HepG2 (cell line): ENCODE results near the gene MBOAT7. TPM values are rescaled to one million over a fixed set of nuclear protein-coding genes. Genes with fewer than 3 reads are reported as not detected.

ENCODE experiments used
- EP300 ChIP-seq, 3 experiments: sonication (generic) in 1 of 3; formaldehyde crosslinking in 1 of 3; IDR thresholded peaks; 2 replicates each; pipeline versions ENCODE4 v1.5.1 to v1.6.1; 2011 to 2020; ENCODE audit warnings: low read depth in 2 of 3, low read length in 2 of 3, borderline replicate concordance in 1 of 3, improper control_type of control experiment in 1 of 3, mild to moderate bottlenecking in 1 of 3, missing genetic modification reagents in 1 of 3, moderate library complexity in 1 of 3
- MIXL1 ChIP-seq: IDR thresholded peaks from 2 replicates; pipeline ENCODE4 v1.6.1; 2016
- MXD3 ChIP-seq: IDR thresholded peaks from 2 replicates; pipeline ENCODE4 v1.6.1; 2016; ENCODE audit warnings: mild to moderate bottlenecking, missing biosample characterization, missing genetic modification reagents
- TEAD2 ChIP-seq: sonication (generic); formaldehyde crosslinking; IDR thresholded peaks from 2 replicates; pipeline ENCODE4 v1.9.0; 2021; ENCODE audit warnings: missing genetic modification reagents
- THAP9 ChIP-seq: sonication (generic); formaldehyde crosslinking; IDR thresholded peaks from 2 replicates; pipeline ENCODE4; 2020; ENCODE audit warnings: missing genetic modification reagents, mild to moderate bottlenecking, borderline replicate concordance
- ZNF260 ChIP-seq: sonication (generic); formaldehyde crosslinking; IDR thresholded peaks from 2 replicates; pipeline ENCODE4 v1.4.0; 2020; ENCODE audit warnings: missing genetic modification reagents, low read depth, mild to moderate bottlenecking, borderline replicate concordance
- ZNF431 ChIP-seq: sonication (generic); formaldehyde crosslinking; IDR thresholded peaks from 2 replicates; pipeline ENCODE4 v1.9.0; 2022; ENCODE audit warnings: missing genetic modification reagents, low read depth, mild to moderate bottlenecking, borderline replicate concordance
- ZNF556 ChIP-seq: sonication (generic); formaldehyde crosslinking; IDR thresholded peaks from 2 replicates; pipeline ENCODE4 v1.4.0; 2020; ENCODE audit warnings: mild to moderate bottlenecking, missing genetic modification reagents, borderline replicate concordance
- polyA plus RNA-seq, 8 experiments: library from polyadenylated mRNA; depleted of rRNA in 3 of 8; stranded (reverse) in 7 of 8; unstranded in 1 of 8; fragments of >200 nt; fragmentation: Illumina TruSeq in 4 of 8; extraction: Trizol in 4 of 8; gene quantifications; 2 replicates each; pipeline versions ENCODE4 v1.2.1 to v1.2.3, GENCODE V29; 2011 to 2016; ENCODE audit warnings: low read depth in 4 of 8, missing spikeins in 1 of 8, mixed read lengths in 1 of 8; ENCODE audit not compliant: insufficient read depth in 1 of 8
- total RNA-seq, 5 experiments: library from RNA; depleted of rRNA; stranded (reverse); fragments of >200 nt; fragmentation: Illumina TruSeq; extraction: Trizol; gene quantifications; 2 replicates each; pipeline ENCODE4 v1.2.3, GENCODE V29; 2016; ENCODE audit warnings: low read depth in 1 of 5
- TF ChIP-seq, protein P1 (sequence below), 2 experiments: fragments of 450-650 bp in 1 of 2; sonication (generic) in 1 of 2; formaldehyde crosslinking in 1 of 2; IDR thresholded peaks; 2 replicates each; pipeline versions ENCODE4 v1.6.1 to v1.8.0; 2016 to 2022; ENCODE audit warnings: antibody characterized with exemption in 1 of 2, mild to moderate bottlenecking in 1 of 2, missing genetic modification reagents in 1 of 2
- TF ChIP-seq, protein P2 (sequence below): IDR thresholded peaks from 2 replicates; pipeline ENCODE4 v1.6.1; 2012; ENCODE audit warnings: inconsistent platforms
- TF ChIP-seq, protein P3 (sequence below): sonication (generic); formaldehyde crosslinking; IDR thresholded peaks from 2 replicates; pipeline ENCODE4 v1.8.1; 2022; ENCODE audit warnings: low read depth, mild to moderate bottlenecking, missing genetic modification reagents

MBOAT7 gene
- total and polyA plus RNA-seq, 2 of the 13 experiments (the other 11 are each of a cell fraction or from before 2014, with no cell fraction given), result 22.2 to 25.5 TPM

DNA sequence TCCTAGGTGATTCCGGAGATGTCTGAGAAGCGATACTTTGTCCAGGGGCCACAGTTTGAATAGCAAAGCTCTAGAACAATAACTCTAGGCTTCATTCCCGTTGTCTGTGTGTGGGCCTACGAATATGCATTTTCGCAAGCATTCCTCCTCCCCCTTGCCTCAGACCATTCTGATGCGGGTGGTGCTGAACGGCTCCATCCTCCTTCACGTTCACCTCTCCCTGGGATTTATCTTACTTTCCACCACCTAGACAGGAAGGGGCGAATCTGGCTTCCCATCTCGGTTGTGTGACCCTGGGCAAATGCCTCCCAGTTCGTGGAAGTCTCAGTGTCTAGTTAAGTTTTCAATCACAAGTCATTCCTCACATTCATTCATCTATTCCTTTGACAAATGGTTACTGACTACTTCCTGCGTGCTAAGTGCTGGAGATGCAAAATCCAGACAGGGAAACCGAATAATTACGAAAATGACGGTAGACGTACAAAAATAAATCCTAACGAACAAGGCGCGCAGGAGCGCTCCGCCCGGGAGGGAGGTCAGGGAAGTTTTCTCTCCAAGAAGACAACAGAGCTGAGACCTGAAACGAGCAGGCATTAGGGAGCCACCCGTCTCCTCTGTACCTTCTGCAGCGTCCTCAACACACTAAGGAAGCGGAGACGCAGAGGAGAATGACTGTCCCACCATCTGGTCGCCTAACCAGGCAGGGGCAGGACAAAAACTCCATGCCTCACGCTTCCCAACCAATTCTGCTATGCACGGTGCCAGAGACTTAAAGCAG, 53.1 kb downstream of the MBOAT7 start (continued):
- TF ChIP-seq, protein P1, sequence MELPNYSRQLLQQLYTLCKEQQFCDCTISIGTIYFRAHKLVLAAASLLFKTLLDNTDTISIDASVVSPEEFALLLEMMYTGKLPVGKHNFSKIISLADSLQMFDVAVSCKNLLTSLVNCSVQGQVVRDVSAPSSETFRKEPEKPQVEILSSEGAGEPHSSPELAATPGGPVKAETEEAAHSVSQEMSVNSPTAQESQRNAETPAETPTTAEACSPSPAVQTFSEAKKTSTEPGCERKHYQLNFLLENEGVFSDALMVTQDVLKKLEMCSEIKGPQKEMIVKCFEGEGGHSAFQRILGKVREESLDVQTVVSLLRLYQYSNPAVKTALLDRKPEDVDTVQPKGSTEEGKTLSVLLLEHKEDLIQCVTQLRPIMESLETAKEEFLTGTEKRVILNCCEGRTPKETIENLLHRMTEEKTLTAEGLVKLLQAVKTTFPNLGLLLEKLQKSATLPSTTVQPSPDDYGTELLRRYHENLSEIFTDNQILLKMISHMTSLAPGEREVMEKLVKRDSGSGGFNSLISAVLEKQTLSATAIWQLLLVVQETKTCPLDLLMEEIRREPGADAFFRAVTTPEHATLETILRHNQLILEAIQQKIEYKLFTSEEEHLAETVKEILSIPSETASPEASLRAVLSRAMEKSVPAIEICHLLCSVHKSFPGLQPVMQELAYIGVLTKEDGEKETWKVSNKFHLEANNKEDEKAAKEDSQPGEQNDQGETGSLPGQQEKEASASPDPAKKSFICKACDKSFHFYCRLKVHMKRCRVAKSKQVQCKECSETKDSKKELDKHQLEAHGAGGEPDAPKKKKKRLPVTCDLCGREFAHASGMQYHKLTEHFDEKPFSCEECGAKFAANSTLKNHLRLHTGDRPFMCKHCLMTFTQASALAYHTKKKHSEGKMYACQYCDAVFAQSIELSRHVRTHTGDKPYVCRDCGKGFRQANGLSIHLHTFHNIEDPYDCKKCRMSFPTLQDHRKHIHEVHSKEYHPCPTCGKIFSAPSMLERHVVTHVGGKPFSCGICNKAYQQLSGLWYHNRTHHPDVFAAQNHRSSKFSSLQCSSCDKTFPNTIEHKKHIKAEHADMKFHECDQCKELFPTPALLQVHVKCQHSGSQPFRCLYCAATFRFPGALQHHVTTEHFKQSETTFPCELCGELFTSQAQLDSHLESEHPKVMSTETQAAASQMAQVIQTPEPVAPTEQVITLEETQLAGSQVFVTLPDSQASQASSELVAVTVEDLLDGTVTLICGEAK (IDR thresholded peaks at IDR 0.05), result no peak
- TF ChIP-seq, protein P1 (CRISPR knock-in tag; IDR thresholded peaks at IDR 0.05), result no peak
- TF ChIP-seq ZNF556 (no peak), TEAD2 (CRISPR knock-in tag) (no peak), MIXL1 (CRISPR knock-in tag) (no peak), ZNF431 (CRISPR knock-in tag) (no peak), THAP9 (CRISPR knock-in tag) (0 out of 2 replicates have a peak, but pooled peaks have one; percentile 3), MXD3 (no peak), EP300 (IDR thresholded peaks at IDR 0.05; ENCODE audit: low read depth in 2 of 2, low read length in 2 of 2) (no peak), EP300 (CRISPR knock-in tag; IDR thresholded peaks at IDR 0.05; ENCODE audit: borderline replicate concordance) (no peak), ZNF260 (CRISPR knock-in tag) (no peak)
- TF ChIP-seq, protein P2, sequence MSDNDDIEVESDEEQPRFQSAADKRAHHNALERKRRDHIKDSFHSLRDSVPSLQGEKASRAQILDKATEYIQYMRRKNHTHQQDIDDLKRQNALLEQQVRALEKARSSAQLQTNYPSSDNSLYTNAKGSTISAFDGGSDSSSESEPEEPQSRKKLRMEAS, result peak; percentile 41; the same call in 1 of the 2 replicates
- TF ChIP-seq, protein P3, sequence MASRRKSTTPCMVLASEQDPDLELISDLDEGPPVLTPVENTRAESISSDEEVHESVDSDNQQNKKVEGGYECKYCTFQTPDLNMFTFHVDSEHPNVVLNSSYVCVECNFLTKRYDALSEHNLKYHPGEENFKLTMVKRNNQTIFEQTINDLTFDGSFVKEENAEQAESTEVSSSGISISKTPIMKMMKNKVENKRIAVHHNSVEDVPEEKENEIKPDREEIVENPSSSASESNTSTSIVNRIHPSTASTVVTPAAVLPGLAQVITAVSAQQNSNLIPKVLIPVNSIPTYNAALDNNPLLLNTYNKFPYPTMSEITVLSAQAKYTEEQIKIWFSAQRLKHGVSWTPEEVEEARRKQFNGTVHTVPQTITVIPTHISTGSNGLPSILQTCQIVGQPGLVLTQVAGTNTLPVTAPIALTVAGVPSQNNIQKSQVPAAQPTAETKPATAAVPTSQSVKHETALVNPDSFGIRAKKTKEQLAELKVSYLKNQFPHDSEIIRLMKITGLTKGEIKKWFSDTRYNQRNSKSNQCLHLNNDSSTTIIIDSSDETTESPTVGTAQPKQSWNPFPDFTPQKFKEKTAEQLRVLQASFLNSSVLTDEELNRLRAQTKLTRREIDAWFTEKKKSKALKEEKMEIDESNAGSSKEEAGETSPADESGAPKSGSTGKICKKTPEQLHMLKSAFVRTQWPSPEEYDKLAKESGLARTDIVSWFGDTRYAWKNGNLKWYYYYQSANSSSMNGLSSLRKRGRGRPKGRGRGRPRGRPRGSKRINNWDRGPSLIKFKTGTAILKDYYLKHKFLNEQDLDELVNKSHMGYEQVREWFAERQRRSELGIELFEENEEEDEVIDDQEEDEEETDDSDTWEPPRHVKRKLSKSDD, result no peak
